Activated T-cell treated with anti-CD3 and anti-CD28 coated beads, Interleukin-2, amount 50 U/mL, for 48 hours (primary cell): ENCODE results near the gene NKAIN2.
"Not testable (repeated sequence)": the region's sequence is repeated elsewhere in the genome, so short reads cannot be mapped to it uniquely, and the experiment has no call there.

Source experiments
- DNase-seq, 2 experiments: peaks; one replicate each; pipeline ENCODE4 v3.0.0-alpha.2; 2020

NKAIN2 gene

DNA sequence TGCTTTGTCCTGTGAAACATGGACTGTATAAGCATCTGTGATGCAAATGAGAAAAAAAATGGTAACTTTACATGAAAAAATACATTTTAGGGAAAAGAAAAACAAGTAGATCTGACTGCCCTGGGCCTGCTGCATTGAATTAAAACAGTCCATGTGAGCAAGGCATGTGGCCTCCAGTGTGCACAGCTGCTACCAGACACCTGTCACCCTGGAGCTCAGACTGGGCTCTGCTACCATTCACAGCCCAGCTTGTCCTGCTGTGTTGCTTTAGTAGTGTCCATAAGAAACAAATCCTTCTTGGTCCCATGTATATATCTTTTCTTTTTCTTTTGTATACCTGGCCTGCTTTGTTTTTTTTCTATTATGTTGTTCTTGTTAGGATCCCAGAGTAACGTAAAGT is 315.9 kb downstream of the NKAIN2 start:
- DNase-seq = no peak

DNA sequence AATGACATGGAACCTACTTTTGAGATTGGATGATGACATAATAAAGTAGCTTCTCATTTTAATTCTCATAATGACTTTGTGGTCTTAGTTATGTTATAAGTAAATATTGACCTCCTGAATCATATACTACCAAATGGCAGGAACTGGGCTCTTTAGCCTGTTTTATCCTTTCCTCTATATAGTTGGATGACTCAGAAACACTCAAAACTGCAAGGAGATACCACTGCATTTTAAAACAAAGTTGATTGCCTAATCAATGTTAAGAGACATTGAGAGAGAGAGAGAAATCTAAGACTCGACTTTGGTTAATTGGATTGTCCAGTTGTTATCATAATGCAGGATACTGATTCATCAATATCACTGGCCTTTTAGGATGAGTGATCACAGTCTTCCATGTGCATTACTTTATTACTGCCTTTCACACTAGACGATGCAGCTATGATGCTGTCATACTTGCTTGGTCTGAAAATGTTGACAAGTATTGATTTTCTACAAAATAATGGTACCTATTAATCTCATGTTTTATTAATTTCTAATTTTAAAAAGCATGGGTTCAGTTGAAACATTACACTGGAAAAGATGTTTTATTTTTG is 320.0 kb downstream of the NKAIN2 start:
- no peak for DNase-seq

DNA sequence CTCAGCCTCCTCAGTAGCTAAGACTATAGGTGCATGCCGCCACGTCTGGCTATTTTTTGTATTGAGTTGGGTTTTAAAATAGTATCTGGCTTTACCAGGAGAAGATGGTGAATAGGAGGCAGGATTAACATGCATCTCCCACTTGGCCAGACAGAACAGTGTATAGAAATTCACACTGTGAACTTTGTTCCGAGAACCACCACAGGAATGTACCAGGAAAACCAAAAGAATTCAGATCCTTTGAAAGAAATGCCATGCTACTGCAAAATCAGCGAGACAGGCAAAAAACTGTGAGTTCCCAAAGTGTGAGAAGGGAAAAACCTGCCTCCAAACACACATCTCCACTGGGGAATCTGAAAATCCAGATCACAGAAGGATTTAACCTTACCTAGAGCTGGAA is 327.6 kb downstream of the NKAIN2 start:
- DNase-seq = no peak

DNA sequence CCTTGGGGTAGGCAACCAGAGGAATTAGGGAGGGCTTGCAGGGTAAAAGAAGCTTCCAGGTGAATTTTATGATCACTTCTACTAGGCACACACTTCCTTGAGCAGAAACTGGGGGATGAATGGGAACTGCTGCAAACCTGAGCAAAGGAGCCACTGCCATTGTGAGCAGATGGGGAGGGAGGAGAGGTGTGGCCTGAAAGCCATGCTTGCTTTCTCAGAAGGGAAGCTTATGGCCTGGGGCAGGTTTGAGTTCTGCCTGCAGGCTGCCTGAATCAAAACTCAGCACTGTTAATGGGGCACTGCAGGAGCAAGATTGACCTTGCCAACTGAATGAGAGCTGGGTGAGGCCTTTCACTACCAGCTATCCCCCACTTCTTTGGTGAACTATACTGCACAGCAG is 328.1 kb downstream of the NKAIN2 start:
- no peak for DNase-seq

DNA sequence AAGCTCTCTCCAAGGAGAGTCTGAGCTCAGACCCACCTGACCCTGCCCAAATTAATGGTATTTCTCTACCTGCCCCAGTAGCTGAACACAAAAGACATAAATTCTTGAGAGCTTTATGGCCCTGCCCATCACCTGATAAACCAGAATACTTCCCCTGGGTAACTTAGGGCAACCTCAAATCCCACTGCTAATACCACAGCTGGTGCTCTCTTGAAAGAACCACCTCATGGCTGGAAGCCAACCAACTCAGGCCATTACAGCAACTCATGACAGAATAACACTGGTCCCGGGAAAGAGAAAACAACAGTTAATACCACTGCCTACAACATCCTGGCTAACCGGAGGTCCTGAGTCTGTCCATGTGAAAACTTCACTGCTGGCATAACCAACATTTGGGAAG is 328.6 kb downstream of the NKAIN2 start:
- DNase-seq = no peak

DNA sequence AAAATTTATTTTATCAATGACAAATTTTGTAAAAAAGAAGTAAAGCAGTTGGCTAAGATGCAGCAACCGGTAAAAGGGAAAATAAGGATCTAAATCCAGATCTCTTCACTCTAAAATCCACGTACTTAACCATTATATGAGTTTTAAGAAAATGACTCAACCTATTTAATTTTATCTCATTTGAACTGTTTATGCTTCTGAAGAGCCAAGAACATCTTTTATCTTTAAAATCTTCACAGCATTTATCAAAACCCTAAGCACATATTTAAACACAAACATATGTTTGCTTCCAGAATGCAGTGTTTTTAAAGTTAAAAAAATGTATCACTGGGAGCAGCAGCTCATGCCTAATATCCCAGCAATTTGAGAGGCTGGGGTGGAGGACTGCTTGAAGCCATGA is 339.2 kb downstream of the NKAIN2 start:
- DNase-seq = no peak

DNA sequence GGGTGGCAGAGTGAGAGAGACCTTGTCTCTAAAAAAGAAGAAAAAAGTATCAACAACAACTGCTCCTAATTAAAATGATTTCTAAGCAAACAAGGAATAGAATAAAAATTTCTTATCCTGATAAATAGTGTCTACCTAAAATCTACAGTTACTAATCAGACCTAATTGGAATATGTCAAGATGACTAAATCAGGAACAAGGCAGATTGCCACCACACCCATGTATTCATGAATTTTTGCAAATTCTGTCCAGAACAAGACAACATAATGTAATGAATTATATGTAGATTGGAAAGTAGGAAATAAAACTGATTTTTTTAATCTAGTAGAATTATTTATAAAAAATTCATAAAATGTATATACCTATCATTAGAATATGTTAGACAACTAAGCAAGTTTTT is 339.8 kb downstream of the NKAIN2 start:
- no peak for DNase-seq

DNA sequence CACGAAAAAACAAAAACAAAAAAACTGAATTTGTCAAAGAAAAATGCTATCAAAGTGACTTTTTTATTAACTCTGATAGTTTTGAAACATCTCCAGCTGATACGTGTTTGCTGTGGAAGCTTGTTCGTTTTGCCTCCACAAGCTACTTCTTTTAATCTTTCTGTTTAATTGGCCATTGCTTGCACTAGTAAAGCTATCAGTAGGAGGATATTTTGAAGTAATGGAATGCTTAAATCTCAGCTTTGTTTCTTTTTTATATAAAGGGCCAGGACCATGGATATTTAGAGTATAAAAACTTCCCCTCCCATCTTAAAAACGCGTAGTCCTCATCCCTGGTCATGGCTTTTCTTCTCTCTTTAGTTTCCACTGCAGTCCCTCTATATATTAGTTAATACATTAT is 344.0 kb downstream of the NKAIN2 start:
- no peak for DNase-seq

DNA sequence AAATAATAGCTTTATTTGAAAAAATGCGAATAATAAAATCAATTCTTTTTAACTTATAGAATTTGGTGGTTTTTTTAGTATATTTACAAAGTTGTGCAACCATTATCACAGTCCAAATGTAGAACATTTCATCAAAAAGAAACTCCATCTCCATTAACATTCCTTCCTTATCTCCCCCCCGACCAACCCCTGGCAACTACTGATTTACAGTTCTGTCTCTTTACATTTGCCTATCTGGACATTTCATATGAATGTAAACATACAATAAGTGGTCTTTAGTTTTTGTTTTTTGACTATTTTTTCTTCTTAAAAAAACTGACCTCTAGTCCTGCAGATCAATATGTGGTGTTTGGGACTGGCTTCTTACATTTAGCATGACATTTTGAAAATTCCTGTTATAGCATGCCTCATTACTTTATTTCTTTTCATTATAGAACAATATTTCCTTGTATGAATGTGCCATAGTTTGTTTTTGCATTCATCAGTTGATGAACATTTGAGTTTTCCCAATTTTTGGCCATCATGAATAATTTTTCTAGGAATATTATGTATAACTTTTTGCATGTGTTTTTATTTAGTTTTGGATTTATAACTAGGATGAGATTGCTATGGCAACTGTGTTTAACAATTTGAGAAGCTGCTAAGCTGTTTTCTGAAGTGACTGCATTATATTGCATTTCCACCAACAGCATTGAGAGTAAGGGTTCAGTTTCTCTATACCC is 344.7 kb downstream of the NKAIN2 start:
- DNase-seq = no peak

DNA sequence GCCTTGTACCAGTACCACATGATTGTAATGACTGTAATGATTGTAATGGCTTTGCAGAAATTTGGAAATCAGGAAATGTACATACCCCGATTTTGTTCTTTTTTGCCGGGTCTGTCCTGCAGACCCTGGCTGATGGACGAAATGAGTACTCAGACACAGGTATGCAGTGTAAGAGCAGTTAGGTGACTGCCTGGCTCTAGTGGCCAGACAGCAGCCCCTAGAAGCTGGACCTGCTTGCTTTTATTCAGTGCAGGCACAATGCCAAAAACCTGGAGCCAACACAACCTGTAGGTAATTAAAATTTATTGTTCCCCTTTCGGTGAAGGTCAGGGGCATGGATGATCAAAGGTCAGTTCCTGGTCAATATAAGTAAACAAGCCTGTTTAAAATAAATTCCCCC is 346.0 kb downstream of the NKAIN2 start:
- DNase-seq = no peak

DNA sequence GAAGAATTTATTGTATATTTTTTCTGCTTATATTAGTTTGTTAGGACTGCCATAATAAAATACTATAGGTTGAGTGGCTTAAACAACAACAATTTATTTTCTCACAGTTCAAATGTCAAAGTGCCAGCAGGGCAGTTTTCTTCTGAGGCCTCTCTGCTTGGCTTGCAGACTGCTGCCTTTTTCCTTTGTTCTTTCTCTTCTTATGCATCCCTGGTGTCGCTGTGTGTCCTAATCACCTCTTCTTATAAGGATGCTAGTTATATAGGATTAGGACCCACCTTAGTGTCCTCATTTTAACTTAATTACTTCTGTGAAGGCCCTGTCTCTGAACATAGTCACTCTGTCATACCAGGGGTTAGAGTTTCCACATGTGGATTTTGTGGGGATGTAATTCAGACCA is 354.4 kb downstream of the NKAIN2 start:
- no peak for DNase-seq

DNA sequence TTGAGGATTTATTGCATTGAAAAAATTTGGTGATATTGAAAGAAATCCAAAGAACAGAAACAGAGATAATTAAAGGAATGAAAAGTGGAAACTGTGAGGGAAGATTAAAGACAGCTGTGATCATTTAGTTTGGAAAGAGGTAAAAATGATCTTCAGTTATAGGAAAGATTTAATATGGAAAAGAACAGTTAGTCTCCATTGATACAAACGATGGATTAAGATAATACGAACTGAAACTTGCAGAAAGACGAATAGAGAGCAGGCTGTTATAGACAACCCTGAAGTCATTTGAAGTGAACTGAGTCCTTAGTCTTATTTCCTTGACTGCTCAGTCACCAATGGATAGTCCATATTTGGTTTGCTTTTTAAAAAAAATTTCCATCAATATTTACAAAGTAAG is 360.0 kb downstream of the NKAIN2 start:
- DNase-seq = no peak

DNA sequence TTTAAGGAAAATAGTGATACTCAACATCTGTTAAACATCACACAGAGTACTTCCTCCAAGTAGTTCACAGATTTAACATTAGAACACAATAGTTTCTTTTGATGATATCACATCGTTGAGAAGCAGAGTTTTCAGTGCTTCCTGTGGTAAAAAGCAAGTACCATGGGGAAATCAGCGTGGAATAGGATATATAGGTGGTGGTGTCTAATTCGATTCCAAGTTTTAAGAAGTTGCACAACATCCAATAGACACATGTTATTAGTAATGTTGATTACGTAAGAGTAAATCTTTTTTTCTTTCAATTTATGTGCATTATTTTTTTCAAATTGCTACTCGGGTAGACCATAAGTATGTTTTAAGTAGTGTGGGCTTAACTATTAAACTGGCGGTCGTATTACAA is 360.7 kb downstream of the NKAIN2 start:
- DNase-seq = no peak

DNA sequence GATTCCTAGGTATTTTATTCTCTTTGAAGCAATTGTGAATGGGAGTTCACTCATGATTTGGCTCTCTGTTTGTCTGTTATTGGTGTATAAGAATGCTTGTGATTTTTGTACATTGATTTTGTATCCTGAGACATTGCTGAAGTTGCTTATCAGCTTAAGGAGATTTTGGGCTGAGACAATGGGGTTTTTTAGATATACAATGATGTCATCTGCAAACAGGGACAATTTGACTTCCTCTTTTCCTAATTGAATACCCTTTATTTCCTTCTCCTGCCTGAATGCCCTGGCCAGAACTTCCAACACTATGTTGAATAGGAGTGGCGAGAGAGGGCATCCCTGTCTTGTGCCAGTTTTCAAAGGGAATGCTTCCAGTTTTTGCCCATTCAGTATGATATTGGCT is 363.6 kb downstream of the NKAIN2 start:
- not testable (repeated sequence) for DNase-seq

DNA sequence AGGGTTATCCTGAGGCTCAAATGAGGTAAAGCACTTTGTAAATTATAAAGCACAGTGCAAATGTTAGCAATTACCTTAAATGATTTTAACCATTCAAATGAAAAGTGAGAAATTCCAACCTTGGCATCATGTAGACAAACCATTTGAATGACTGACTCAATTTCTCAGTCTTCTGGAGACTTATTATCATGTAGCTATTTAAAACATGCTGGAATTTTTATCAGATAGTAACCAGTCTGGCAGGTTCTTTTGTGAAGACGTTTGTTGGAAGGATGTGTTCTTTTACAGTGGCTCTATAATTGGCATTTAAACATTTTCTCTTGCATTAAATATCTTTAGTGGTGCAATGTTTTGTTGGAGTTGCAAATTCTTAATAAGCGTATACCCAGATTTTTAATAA is 386.6 kb downstream of the NKAIN2 start:
- no peak for DNase-seq

DNA sequence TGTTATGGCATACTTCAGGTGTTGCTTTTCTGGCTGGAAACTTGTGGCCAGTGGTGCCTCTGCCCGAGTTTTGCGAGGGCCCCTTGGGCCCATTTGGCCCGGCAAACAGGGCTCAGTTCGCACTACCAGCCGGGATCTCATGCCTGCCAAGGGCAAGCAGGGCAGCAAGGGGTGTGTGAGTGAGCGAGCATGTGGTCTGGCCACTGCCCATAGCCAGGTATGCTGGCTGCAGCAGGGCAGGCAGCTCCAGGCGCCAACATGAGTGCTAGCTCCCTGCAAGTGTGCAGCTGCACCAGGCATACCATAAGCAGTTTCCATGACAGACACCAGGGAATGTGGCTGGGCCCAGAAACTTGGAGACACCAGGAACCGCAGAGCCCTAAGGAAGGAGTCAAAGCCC is 389.5 kb downstream of the NKAIN2 start:
- no peak for DNase-seq

DNA sequence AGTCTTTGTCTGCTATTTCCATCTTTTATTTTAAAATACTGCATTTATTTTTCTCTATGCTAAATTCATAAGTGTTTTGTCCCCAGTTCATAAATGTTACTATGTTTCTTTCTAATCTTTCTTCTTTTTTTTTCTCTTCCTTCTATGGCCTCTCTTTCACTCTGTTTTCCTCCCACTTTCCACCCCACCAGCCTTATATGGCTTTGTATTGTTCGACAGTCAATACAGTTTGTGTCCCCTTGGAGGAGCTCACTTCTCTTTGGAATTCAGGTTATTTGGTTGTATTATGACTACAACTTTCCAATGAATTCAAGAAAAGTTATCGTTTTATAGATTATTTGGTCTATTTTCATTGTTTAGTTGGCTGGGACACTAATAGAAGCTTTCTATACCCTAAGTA is 393.5 kb downstream of the NKAIN2 start:
- DNase-seq = no peak

DNA sequence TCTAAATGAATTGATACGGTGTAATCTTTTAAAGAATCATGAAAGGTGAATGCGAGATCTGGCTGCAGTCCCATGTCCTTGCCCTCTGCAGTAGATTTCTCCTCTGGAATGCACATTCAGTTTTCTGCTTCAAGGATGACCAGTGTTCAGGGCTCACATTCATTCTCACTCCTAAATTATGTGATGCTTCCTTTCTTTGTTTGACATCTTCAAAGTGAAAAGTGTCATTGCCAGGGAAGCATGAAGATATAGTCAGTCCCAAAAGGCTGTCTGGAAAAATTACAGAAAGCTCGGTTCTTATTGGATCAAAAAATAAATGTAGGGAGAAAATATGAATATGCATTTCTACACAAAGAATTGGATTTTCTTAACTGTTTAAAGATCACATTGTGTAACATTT is 395.6 kb downstream of the NKAIN2 start:
- DNase-seq = no peak

DNA sequence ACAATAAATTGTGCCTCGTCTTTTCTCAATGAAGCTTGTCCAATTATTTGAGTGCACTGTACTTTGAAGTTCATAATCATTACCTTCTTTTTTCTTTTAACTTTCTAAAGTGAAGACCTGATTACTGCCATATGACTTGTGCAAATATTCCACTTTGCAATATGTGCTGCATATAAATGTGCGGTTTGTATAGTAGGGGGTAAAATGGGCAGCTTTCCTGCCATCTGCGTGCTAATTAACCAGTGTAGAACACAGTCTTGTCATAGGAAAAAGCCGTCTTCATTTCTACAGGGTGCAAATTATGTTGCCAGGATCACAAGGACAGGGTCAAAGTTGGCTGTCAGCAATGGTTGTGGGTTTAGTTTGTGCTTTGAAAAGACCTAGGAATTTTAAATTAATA is 397.0 kb downstream of the NKAIN2 start:
- no peak for DNase-seq

DNA sequence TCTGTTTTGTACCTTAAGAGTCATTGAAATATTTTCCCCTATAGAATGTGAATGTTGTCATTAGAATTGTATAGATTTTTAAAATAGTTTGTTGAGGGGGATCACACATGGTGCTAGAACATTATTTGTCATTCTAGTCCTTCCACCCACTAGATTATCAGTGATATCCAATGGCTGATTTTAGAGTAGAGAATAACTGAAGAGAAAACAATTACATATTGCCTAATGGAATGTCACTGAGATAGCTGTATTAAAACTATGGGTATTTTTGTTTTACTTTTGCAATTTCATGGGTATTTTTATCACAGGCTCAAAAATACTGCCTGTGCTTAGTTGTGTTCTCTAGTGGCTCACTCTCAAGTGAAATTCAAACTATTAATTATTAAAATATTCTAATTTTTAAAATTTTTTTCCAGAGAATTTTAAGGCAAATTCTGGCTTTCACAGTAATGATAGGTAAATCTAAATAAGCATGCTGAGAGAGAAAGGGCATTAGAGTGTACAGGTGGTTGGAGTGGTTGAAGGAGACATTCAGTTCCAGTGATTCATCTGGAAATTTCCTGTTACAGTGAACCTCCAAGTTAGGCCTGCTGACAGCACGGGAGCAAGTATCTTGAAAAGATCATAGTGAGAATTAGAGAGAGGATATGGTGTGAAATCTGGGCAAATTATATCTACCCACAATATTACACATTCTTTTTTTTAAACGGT is 399.6 kb downstream of the NKAIN2 start:
- no peak for DNase-seq

DNA sequence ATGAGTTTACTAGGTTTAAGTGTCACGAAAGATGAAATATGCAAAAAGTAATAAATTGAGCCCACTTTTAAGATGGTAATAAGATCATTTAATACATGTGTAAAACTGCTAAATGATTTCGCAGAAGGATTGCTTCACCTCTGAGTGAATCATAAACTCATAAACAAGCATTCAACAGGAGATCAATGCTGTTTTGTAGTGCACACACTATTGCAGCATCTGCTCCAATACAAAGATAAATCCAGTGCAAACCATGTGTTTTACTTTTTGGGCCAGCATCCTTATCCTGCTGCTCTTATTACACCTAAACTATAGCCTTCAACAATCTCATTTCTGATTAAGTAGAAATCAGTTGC is 400.1 kb downstream of the NKAIN2 start:
- no peak for DNase-seq

DNA sequence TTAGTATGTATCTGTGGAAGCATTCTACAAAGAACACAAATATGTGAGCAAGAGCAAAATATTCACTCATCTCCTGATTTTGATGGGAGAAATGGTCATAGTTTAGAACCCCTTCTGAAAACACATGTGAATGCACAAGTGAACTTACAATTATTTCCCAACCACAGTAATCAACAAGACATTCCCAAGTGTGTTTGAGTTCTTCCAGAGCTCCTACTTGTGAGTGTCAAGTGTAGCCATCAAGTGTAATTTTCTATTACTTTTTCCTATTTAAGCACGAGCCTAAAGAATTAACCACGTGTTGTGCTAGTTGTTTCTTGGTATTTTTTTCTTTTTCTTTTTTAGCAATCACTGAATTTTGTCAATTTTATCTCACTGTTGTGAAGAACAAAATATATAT is 402.3 kb downstream of the NKAIN2 start:
- DNase-seq = no peak

DNA sequence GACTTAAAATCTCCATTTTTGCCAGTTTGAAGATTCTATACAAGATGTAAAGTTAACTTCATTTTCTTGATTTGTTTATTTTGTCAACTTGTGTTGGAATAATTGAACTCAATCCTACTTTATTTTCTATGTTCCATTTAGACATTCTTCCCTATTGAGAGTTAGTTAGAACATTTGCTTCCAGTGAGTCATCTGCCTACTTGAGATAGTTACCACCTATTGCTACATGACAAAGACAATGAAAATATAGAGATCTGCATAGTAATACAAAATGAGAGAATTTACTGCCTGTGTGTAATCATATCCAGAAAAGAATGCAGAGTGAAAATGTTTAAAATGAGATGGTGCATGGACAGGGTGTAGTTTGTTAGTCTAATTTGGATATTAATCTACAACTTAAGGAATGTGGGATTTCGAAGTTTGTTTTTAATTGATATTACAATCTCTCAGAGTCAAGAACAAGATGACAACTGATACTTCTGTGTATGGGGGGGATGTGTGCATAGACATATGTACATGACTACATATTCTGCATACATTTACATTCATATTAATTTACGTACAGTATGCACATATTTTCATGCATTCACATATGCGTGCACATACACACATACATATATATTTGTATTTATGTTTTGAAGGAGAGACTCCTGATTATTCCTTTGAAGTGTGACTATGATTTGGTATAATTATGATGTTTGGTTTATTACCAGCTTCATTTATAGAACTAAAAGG is 420.1 kb downstream of the NKAIN2 start:
- DNase-seq = no peak

DNA sequence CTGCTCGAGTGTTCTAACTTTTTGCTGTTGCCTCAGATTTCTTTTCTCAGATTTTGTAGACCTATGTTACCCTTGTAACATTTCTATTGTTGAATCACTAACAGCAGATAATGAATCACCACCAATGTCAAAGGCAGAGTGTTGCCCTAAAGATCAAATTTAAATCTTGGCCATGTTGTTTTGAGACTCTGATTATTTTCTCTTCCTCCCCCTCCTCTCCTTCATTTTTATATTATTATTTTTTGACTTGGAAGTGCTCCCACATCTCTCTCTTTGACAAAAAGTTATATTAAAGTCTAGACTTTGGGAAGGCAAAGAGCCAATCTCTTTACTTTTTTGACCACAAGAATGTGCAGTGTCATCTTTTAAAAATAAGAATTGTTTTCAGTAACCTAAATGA is 422.7 kb downstream of the NKAIN2 start:
- no peak for DNase-seq
